H1 (cell line): ENCODE measurements around the gene RPS6KA2. TPM values are rescaled to one million over a fixed set of nuclear protein-coding genes. Genes with fewer than 3 reads are reported as not detected.
"Not testable (repeated sequence)": the region's sequence is repeated elsewhere in the genome, so short reads cannot be mapped to it uniquely, and the experiment has no call there.

ENCODE experiments used
- CTCF ChIA-PET: fragments of 300-600 bp; sonication (Branson Sonifier 250); formaldehyde crosslinking; loops from one replicate; lab custom pipeline; 2021; ENCODE audit not compliant: partially characterized antibody; lab: Charles Lee
- POLR2A ChIA-PET: fragments of 300-600 bp; sonication (Branson Sonifier 250); formaldehyde crosslinking; loops from one replicate; lab custom pipeline; 2021; ENCODE audit warnings: inconsistent platforms; ENCODE audit not compliant: partially characterized antibody; lab: Charles Lee
- DNase-seq, 2 experiments: peaks; one replicate each; pipeline versions ENCODE4 v3.0.0 to v3.0.0-alpha.2; 2010 to 2022; ENCODE audit warnings: low spot score in 2 of 2, low read depth in 1 of 2, mixed read lengths in 1 of 2
- FAIRE-seq: peaks from 2 replicates; lab custom pipeline; 2011; peaks lifted over from hg19 to GRCh38; lab: Jason Lieb, UNC
- H2AFZ ChIP-seq: 2 replicates; pipeline ENCODE4 v1.8.1; 2012; ENCODE audit warnings: low read length, inconsistent platforms
- H2AK5ac ChIP-seq: 2 replicates; pipeline ENCODE4 v1.6.1; 2013; ENCODE audit warnings: low read depth, low read length
- H2BK120ac ChIP-seq: replicated peaks from 2 replicates; pipeline ENCODE3; 2013; ENCODE audit warnings: low read depth, low read length, inconsistent platforms
- H2BK12ac ChIP-seq: 2 replicates; pipeline ENCODE4 v1.6.1; 2013; ENCODE audit warnings: low read depth, low read length
- H2BK15ac ChIP-seq: 2 replicates; pipeline ENCODE4 v1.6.1; 2013; ENCODE audit warnings: low read length
- H2BK20ac ChIP-seq: 2 replicates; pipeline ENCODE4 v1.6.1; 2013; ENCODE audit warnings: low read length
- H2BK5ac ChIP-seq: 2 replicates; pipeline ENCODE4 v1.6.1; 2013; ENCODE audit warnings: low read depth, low read length
- H3K14ac ChIP-seq: 2 replicates; pipeline ENCODE4 v1.6.1; 2013; ENCODE audit warnings: inconsistent platforms; ENCODE audit not compliant: insufficient read length
- H3K18ac ChIP-seq: 2 replicates; pipeline ENCODE4 v1.6.1; 2013; ENCODE audit warnings: low read length; ENCODE audit errors: extremely low read depth
- H3K23ac ChIP-seq: 2 replicates; pipeline ENCODE4 v1.6.1; 2013; ENCODE audit warnings: inconsistent platforms; ENCODE audit not compliant: insufficient read length
- H3K23me2 ChIP-seq: 2 replicates; pipeline ENCODE4 v1.6.1; 2013; ENCODE audit warnings: low read depth, low read length
- H3K27ac ChIP-seq: 2 replicates; pipeline ENCODE4 v1.6.1; 2011; ENCODE audit warnings: low read depth, low read length, inconsistent platforms
- H3K27me3 ChIP-seq, 4 experiments: replicated peaks in 1 of 4; 1 replicate in 1 of 4; 2 replicates in 3 of 4; pipeline versions ENCODE4 v1.6.1 to v1.8.1; 2011 to 2013; ENCODE audit warnings: low read length in 3 of 4, mild to moderate bottlenecking in 3 of 4, inconsistent platforms in 2 of 4, mixed read lengths in 2 of 4, moderate library complexity in 1 of 4; ENCODE audit not compliant: control insufficient read depth in 3 of 4, insufficient read depth in 3 of 4; ENCODE audit errors: extremely low read depth in 1 of 4
- H3K36me3 ChIP-seq, 4 experiments: 2 replicates each; pipeline versions ENCODE4 v1.6.1 to v1.8.1; 2011 to 2013; ENCODE audit warnings: mild to moderate bottlenecking in 4 of 4, low read length in 3 of 4, moderate library complexity in 2 of 4, control low read depth in 1 of 4, inconsistent platforms in 1 of 4; ENCODE audit not compliant: insufficient read depth in 4 of 4, control insufficient read depth in 2 of 4
- H3K4ac ChIP-seq: replicated peaks from 2 replicates; pipeline ENCODE3; 2013; ENCODE audit warnings: low read length, low read depth, mixed read lengths, inconsistent platforms; ENCODE audit not compliant: insufficient read length
- H3K4me1 ChIP-seq, 4 experiments: replicated peaks in 1 of 4; 1 replicate in 1 of 4; 2 replicates in 3 of 4; pipeline versions ENCODE4 v1.6.1 to v1.8.1; 2011 to 2013; ENCODE audit warnings: low read length in 3 of 4, inconsistent platforms in 2 of 4, mixed read lengths in 1 of 4; ENCODE audit not compliant: insufficient read depth in 4 of 4, control insufficient read depth in 3 of 4
- H3K4me2 ChIP-seq, 2 experiments: 2 replicates each; pipeline versions ENCODE4 v1.6.1 to v1.8.1; 2011 to 2013; ENCODE audit warnings: low read depth in 2 of 2, low read length in 2 of 2, control low read depth in 1 of 2, inconsistent platforms in 1 of 2, mild to moderate bottlenecking in 1 of 2; ENCODE audit not compliant: insufficient read depth in 1 of 2
- H3K4me3 ChIP-seq, 4 experiments: fragments of 200-600, 300-600 bp in 1 of 4; sonication (generic), shearing (Covaris generic), sonication (Bioruptor Twin) in 1 of 4; 2 replicates each; pipeline versions ENCODE4 v1.5.1 to v1.8.1; 2011 to 2016; ENCODE audit warnings: low read length in 4 of 4, low read depth in 3 of 4, control low read depth in 2 of 4, inconsistent platforms in 2 of 4, mild to moderate bottlenecking in 2 of 4, mixed read lengths in 1 of 4, moderate library complexity in 1 of 4; ENCODE audit not compliant: insufficient read depth in 2 of 4; ENCODE audit errors: extremely low read depth in 1 of 4
- H3K56ac ChIP-seq: replicated peaks from 2 replicates; pipeline ENCODE3; 2013; ENCODE audit warnings: low read depth, mild to moderate bottlenecking, mixed read lengths, low read length, inconsistent platforms; ENCODE audit not compliant: insufficient read length
- H3K79me1 ChIP-seq: 2 replicates; pipeline ENCODE4 v1.6.1; 2013; ENCODE audit warnings: low read depth, low read length, control low read depth
- H3K79me2 ChIP-seq, 2 experiments: 2 replicates each; pipeline versions ENCODE4 v1.6.1 to v1.8.1; 2012 to 2013; ENCODE audit warnings: low read length in 2 of 2, mild to moderate bottlenecking in 2 of 2, inconsistent platforms in 1 of 2; ENCODE audit not compliant: insufficient read depth in 2 of 2, control insufficient read depth in 1 of 2
- H3K9ac ChIP-seq, 4 experiments: replicated peaks in 1 of 4; 1 replicate in 1 of 4; 2 replicates in 3 of 4; pipeline versions ENCODE4 v1.6.1 to v1.8.1; 2011 to 2013; ENCODE audit warnings: low read depth in 3 of 4, low read length in 3 of 4, control low read depth in 2 of 4, mild to moderate bottlenecking in 2 of 4, moderate library complexity in 2 of 4, inconsistent platforms in 1 of 4; ENCODE audit errors: extremely low read depth in 1 of 4
- H3K9me3 ChIP-seq, 2 experiments: 2 replicates each; pipeline versions ENCODE4 v1.6.1 to v1.8.1; 2012 to 2013; ENCODE audit warnings: mild to moderate bottlenecking in 2 of 2, moderate library complexity in 2 of 2, control low read depth in 1 of 2, inconsistent platforms in 1 of 2, low read depth in 1 of 2, low read length in 1 of 2, mixed read lengths in 1 of 2; ENCODE audit not compliant: insufficient read depth in 2 of 2
- H4K20me1 ChIP-seq, 2 experiments: replicated peaks in 1 of 2; 2 replicates each; pipeline versions ENCODE3 to v1.8.1; 2011 to 2013; ENCODE audit warnings: inconsistent platforms in 2 of 2, low read length in 2 of 2, mild to moderate bottlenecking in 1 of 2; ENCODE audit not compliant: insufficient read depth in 2 of 2, control insufficient read depth in 1 of 2
- H4K5ac ChIP-seq: 2 replicates; pipeline ENCODE4 v1.6.1; 2013; ENCODE audit warnings: low read length, low read depth, mixed read lengths, inconsistent platforms; ENCODE audit not compliant: insufficient read length
- H4K8ac ChIP-seq: 2 replicates; pipeline ENCODE4 v1.8.0; 2013; ENCODE audit warnings: mild to moderate bottlenecking, moderate library complexity, low read length, inconsistent platforms; ENCODE audit not compliant: insufficient read depth; ENCODE audit errors: extremely low read depth
- H4K91ac ChIP-seq: replicated peaks from 2 replicates; pipeline ENCODE3; 2013; ENCODE audit warnings: low read length, mixed read lengths, inconsistent platforms; ENCODE audit not compliant: insufficient read length
- WGBS, 2 experiments: shearing (Covaris generic) in 1 of 2; methylation state at CpG; one replicate each; pipeline versions ENCODE4 v1.1.6 to v1.1.7; 2013 to 2015; ENCODE audit warnings: low lambda C conversion rate in 2 of 2, mixed read lengths in 2 of 2, inconsistent platforms in 1 of 2, low coverage in 1 of 2, missing lambda C conversion rate in 1 of 2; ENCODE audit not compliant: insufficient replicate concordance in 2 of 2, insufficient coverage in 1 of 2, insufficient read length in 1 of 2; ENCODE audit errors: extremely low coverage in 1 of 2, missing lambda C conversion rate in 1 of 2; 5-methylcytosine and 5-hydroxymethylcytosine counted together
- polyA plus RNA-seq, 7 experiments: library from polyadenylated mRNA; depleted of rRNA in 3 of 7; stranded (reverse) in 5 of 7; unstranded in 2 of 7; fragments of >200 nt in 5 of 7; fragments of 200-250 nt in 2 of 7; gene quantifications; 1 replicate in 5 of 7; 2 replicates in 1 of 7; 4 replicates in 1 of 7; pipeline versions ENCODE4 v1.2.1 to v1.2.3, GENCODE V29; 2011 to 2013; ENCODE audit warnings: missing spikeins in 2 of 7, mixed read lengths in 2 of 7
- total RNA-seq: library from RNA; stranded (reverse); fragmentation: NEBNext Ultra II Directional; extraction: Animal tissue kit (Norgen Biotek cat#: 25700); gene quantifications from 2 replicates; pipeline ENCODE4 v1.2.1, GENCODE V29; 2021

RPS6KA2 gene
- total and polyA plus RNA-seq, 2 of the 8 experiments (the other 6 are each of a cell fraction or from before 2014, with no cell fraction given), result 8.8 to 25.7 TPM

- H3K27ac ChIP-seq, H4K5ac ChIP-seq, H2AK5ac ChIP-seq, H3K14ac ChIP-seq, H3K4ac ChIP-seq, H2BK20ac ChIP-seq, H4K20me1 ChIP-seq, H3K36me3 ChIP-seq, CTCF ChIA-PET, H3K79me1 ChIP-seq, H2BK120ac ChIP-seq, H2BK5ac ChIP-seq, H2AFZ ChIP-seq, DNase-seq, H2BK15ac ChIP-seq, H4K91ac ChIP-seq, H4K8ac ChIP-seq, H3K9ac ChIP-seq, H3K23me2 ChIP-seq, H3K79me2 ChIP-seq, H3K4me2 ChIP-seq, H3K9me3 ChIP-seq, H2BK12ac ChIP-seq, H3K56ac ChIP-seq, FAIRE-seq, H3K23ac ChIP-seq, H3K27me3 ChIP-seq, H3K4me3 ChIP-seq, H3K18ac ChIP-seq: not testable (repeated sequence)
- WGBS, 2 experiments, result 79% methylated on average over 4 of the region's 4 CpGs; no CpG with 5 or more reads in 1 of the 2 experiments
- POLR2A ChIA-PET, result interaction anchor here (0.9 kb wide), 1 partner anchor 69 kb away, joined by 3 read pairs; no protein-coding TSS in a partner anchor
- peaks cover 0 to 14% (median 3%) of the 10 kb centered on the region in 4 experiments; a peak in 2 of 7 replicates for H3K4me1 ChIP-seq
Observed at GRCh38 chr6:166634581-166634980, 7.5 kb upstream of the RPS6KA2 start.
